Lower leg skin (tissue), 3 donors: Measurements from ENCODE around the gene NBL1.

Source experiments
- CTCF ChIP-seq, 3 donors: fragments of 450-650 bp; IDR thresholded peaks; one replicate each; pipeline ENCODE4 v1.5.1; 2016; ENCODE audit warnings: antibody characterized with exemption in 3 of 3, mild to moderate bottlenecking in 3 of 3, moderate library complexity in 2 of 3
- POLR2A ChIP-seq, 2 donors: fragments of 450-650 bp; IDR thresholded peaks; one replicate each; pipeline ENCODE4 v1.6.1; 2016 to 2017; ENCODE audit warnings: antibody characterized with exemption in 2 of 2, mild to moderate bottlenecking in 1 of 2, moderate library complexity in 1 of 2

- TF ChIP-seq POLR2A (IDR thresholded peaks at IDR 0.05) (no peak), CTCF (IDR thresholded peaks at IDR 0.05) (no peak)
Observed at GRCh38 chr1:19633106-19633505, 11.0 kb upstream of the NBL1 start.
